Spleen (tissue), 11 donors: ENCODE results near the gene DNER. TPM values are rescaled to one million over a fixed set of nuclear protein-coding genes. Genes with fewer than 3 reads are reported as not detected.

Experiments
- DNase-seq: peaks from one replicate; pipeline ENCODE4 v3.0.0-alpha.2; 2020
- H3K27ac ChIP-seq, 8 donors: fragments of 200-600 bp; sonication (generic) in 7 of 8; 1 replicate in 4 of 8; 2 replicates in 4 of 8; pipeline versions ENCODE4 v1.5.0 to v1.8.0; 2016 to 2021; ENCODE audit warnings: inconsistent platforms in 4 of 8, mild to moderate bottlenecking in 4 of 8, moderate library complexity in 1 of 8
- H3K27me3 ChIP-seq, 7 donors: fragments of 200-600 bp; sonication (generic) in 6 of 7; replicated peaks in 1 of 7; 1 replicate in 4 of 7; 2 replicates in 3 of 7; pipeline versions ENCODE4 v1.5.0 to v1.8.0; 2016 to 2021; ENCODE audit warnings: inconsistent platforms in 3 of 7, mild to moderate bottlenecking in 1 of 7
- H3K36me3 ChIP-seq, 6 donors: fragments of 200-600 bp; sonication (generic) in 5 of 6; 1 replicate in 4 of 6; 2 replicates in 2 of 6; pipeline versions ENCODE4 v1.5.0 to v1.8.0; 2016 to 2021; ENCODE audit warnings: inconsistent platforms in 2 of 6
- H3K4me1 ChIP-seq, 6 donors: fragments of 200-600 bp; sonication (generic) in 5 of 6; 1 replicate in 3 of 6; 2 replicates in 3 of 6; pipeline versions ENCODE4 v1.5.0 to v1.8.0; 2016 to 2021; ENCODE audit warnings: inconsistent platforms in 3 of 6
- H3K4me3 ChIP-seq, 8 donors: fragments of 200-600 bp; sonication (generic) in 7 of 8; 1 replicate in 4 of 8; 2 replicates in 4 of 8; pipeline versions ENCODE4 v1.5.0 to v1.8.0; 2016 to 2021; ENCODE audit warnings: inconsistent platforms in 4 of 8, mild to moderate bottlenecking in 4 of 8, moderate library complexity in 2 of 8
- H3K9me3 ChIP-seq, 8 donors: fragments of 200-600 bp; sonication (generic) in 7 of 8; 1 replicate in 4 of 8; 2 replicates in 4 of 8; pipeline versions ENCODE4 v1.5.0 to v1.8.0; 2016 to 2021; ENCODE audit warnings: inconsistent platforms in 4 of 8
- CTCF ChIP-seq, 11 experiments: fragments of 200-600 bp in 7 of 11; fragments of 450-650 bp in 4 of 11; sonication (generic) in 4 of 11; IDR thresholded peaks in 8 of 11; conservative IDR thresholded peaks in 3 of 11; 1 replicate in 7 of 11; 2 replicates in 4 of 11; pipeline versions ENCODE4 v1.4.0 to v1.8.0; 2016 to 2021; ENCODE audit warnings: antibody characterized with exemption in 11 of 11, inconsistent platforms in 4 of 11, mild to moderate bottlenecking in 1 of 11
- POLR2A ChIP-seq, 3 donors: fragments of 450-650 bp; IDR thresholded peaks; one replicate each; pipeline ENCODE4 v1.5.1; 2017; ENCODE audit warnings: antibody characterized with exemption in 3 of 3, mild to moderate bottlenecking in 1 of 3
- POLR2AphosphoS5 ChIP-seq, 3 donors: sonication (generic); formaldehyde crosslinking; IDR thresholded peaks; one replicate each; pipeline ENCODE4 v1.5.1; 2017; ENCODE audit warnings: antibody characterized with exemption in 3 of 3
- WGBS, 5 donors: extraction: QIAGEN DNeasy Blood & Tissue Kit in 3 of 5; methylation state at CpG; one replicate each; pipeline versions ENCODE4 v1.1.5 to v1.1.7; 2013 to 2018; 5-methylcytosine and 5-hydroxymethylcytosine counted together
- intact Hi-C: fragments of 100-400 bp; cut with DNase I; formaldehyde crosslinking; loops from one replicate; pipeline ENCODE4 v1.15.0; 2023; ENCODE audit warnings: low total_unique reads
- polyA plus RNA-seq, 3 donors: library from polyadenylated mRNA; stranded (reverse); fragments of 200-250 nt; gene quantifications; one replicate each; pipeline ENCODE4 v1.2.1, GENCODE V29; 2013
- total RNA-seq, 7 donors: library from RNA; depleted of rRNA in 3 of 7; stranded (reverse); fragments of >200 nt in 3 of 7; fragmentation: NEBNext Ultra II Directional in 4 of 7; extraction: Animal tissue kit (Norgen Biotek cat#: 25700) in 4 of 7; gene quantifications; one replicate each; pipeline versions ENCODE4 v1.1.0 to v1.2.1, GENCODE V29; 2016 to 2021
- donor health status: healthy with polysubstance abuse.
- donor health status: DM: no; HTN: no; CAD: no; lungs with moderate emphysema.
- donor health status: DM: no; HTN: no; CAD: no.
- donor health status: Bipolar disorder and iron deficiency.
- donor health status: healthy.
- donor health status: DM: no; HTN: no; CAD: no.
- donor health status: DM: yes; HTN: yes; CAD: no.

The DNER gene
- total and polyA plus RNA-seq, 10 donors = 0.03 to 0.58 (median 0.26) TPM; not detected in 3

GRCh38 chr2:229485857-229486256 is 228.5 kb downstream of the DNER start:
- Histone ChIP-seq H3K4me3 (no peak overlapping the region), H3K4me1 (no peaks in the 10 kb centered on the region), H3K36me3 (no peaks in the 10 kb centered on the region), H3K27ac (no peak overlapping the region), H3K27me3 (peaks cover 0 to 8% (median 0%) of the 10 kb centered on the region in 7 donors), H3K9me3 (peaks cover 0 to 13% (median 7%) of the 10 kb centered on the region in 8 donors)
- 49 to 67% (median 64%) methylated on average over 8 of the region's 8 CpGs for WGBS, 5 donors
- intact Hi-C loops = no loop called here
- no peak for TF ChIP-seq CTCF (IDR thresholded peaks at IDR 0.05 in 8 of 11, conservative IDR thresholded peaks at IDR 0.05 in 3 of 11)
- no peak for TF ChIP-seq POLR2A (IDR thresholded peaks at IDR 0.05)
- no peak for TF ChIP-seq POLR2AphosphoS5 (IDR thresholded peaks at IDR 0.05)
- DNase-seq = no peak

- intact Hi-C loops = no loop called here
- Histone ChIP-seq H3K27me3 (peaks cover 0 to 8% (median 0%) of the 10 kb centered on the region in 7 donors), H3K4me3 (no peak overlapping the region), H3K27ac (no peak overlapping the region), H3K36me3 (no peaks in the 10 kb centered on the region), H3K9me3 (no peaks in the 10 kb centered on the region), H3K4me1 (no peaks in the 10 kb centered on the region)
- no peak for DNase-seq
- 75 to 87% (median 78%) methylated on average over 4 of the region's 4 CpGs for WGBS, 5 donors
- no peak for TF ChIP-seq POLR2AphosphoS5 (IDR thresholded peaks at IDR 0.05)
- no peak for TF ChIP-seq CTCF (IDR thresholded peaks at IDR 0.05 in 8 of 11, conservative IDR thresholded peaks at IDR 0.05 in 3 of 11)
- TF ChIP-seq POLR2A (IDR thresholded peaks at IDR 0.05) = no peak
Observed at GRCh38 chr2:229477269-229477755, 237.0 kb downstream of the DNER start.

GRCh38 chr2:229475778-229476177 is 238.6 kb downstream of the DNER start:
- intact Hi-C loops = no loop called here
- Histone ChIP-seq H3K27ac (no peak overlapping the region), H3K9me3 (no peaks in the 10 kb centered on the region), H3K36me3 (no peaks in the 10 kb centered on the region), H3K4me1 (no peaks in the 10 kb centered on the region), H3K4me3 (no peak overlapping the region), H3K27me3 (no peaks in the 10 kb centered on the region)
- 61 to 68% (median 62%) methylated on average over 7 of the region's 7 CpGs for WGBS, 5 donors
- no peak for DNase-seq
- TF ChIP-seq CTCF (IDR thresholded peaks at IDR 0.05 in 8 of 11, conservative IDR thresholded peaks at IDR 0.05 in 3 of 11) = no peak
- TF ChIP-seq POLR2AphosphoS5 (IDR thresholded peaks at IDR 0.05) = no peak
- no peak for TF ChIP-seq POLR2A (IDR thresholded peaks at IDR 0.05)

- intact Hi-C loops = no loop called here
- Histone ChIP-seq H3K4me3 (no peak overlapping the region), H3K27me3 (no peaks in the 10 kb centered on the region), H3K9me3 (no peaks in the 10 kb centered on the region), H3K27ac (no peak overlapping the region), H3K36me3 (no peaks in the 10 kb centered on the region), H3K4me1 (no peaks in the 10 kb centered on the region)
- WGBS, 5 donors = 71 to 82% (median 80%) methylated on average over 4 of the region's 4 CpGs
- no peak for DNase-seq
- TF ChIP-seq POLR2A (IDR thresholded peaks at IDR 0.05) (no peak), CTCF (IDR thresholded peaks at IDR 0.05 in 8 of 11, conservative IDR thresholded peaks at IDR 0.05 in 3 of 11) (no peak), POLR2AphosphoS5 (IDR thresholded peaks at IDR 0.05) (no peak)
Observed at GRCh38 chr2:229474125-229474524, 240.2 kb downstream of the DNER start.
